Activated naive CD8-positive, alpha-beta T cell (primary cell): Measurements from ENCODE around the gene SLC6A9.

Source experiments
- H3K27ac Mint-ChIP-seq: one replicate; pipeline ENCODE4 v1.8.0; 2021; ENCODE audit warnings: mixed read lengths
- H3K27me3 Mint-ChIP-seq: one replicate; pipeline ENCODE4 v1.8.0; 2021; ENCODE audit warnings: mixed read lengths
- H3K36me3 Mint-ChIP-seq: one replicate; pipeline ENCODE4 v1.8.0; 2021; ENCODE audit warnings: mixed read lengths
- H3K4me1 Mint-ChIP-seq: one replicate; pipeline ENCODE4 v1.8.0; 2021; ENCODE audit warnings: low read depth, mixed read lengths
- H3K4me3 Mint-ChIP-seq: one replicate; pipeline ENCODE4 v1.8.0; 2021; ENCODE audit warnings: mild to moderate bottlenecking, mixed read lengths
- H3K9me3 Mint-ChIP-seq: one replicate; pipeline ENCODE4 v1.8.0; 2021; ENCODE audit warnings: low read depth, mixed read lengths

The SLC6A9 gene

GRCh38 chr1:44037154-44037553 is 5.9 kb upstream of the SLC6A9 start:
- H3K36me3 Mint-ChIP-seq: no peaks in the 10 kb centered on the region
- H3K27ac Mint-ChIP-seq: no peak overlapping the region
- no peak overlapping the region for H3K4me3 Mint-ChIP-seq
- no peaks in the 10 kb centered on the region for H3K4me1 Mint-ChIP-seq
- H3K27me3 Mint-ChIP-seq: no peaks in the 10 kb centered on the region
- no peaks in the 10 kb centered on the region for H3K9me3 Mint-ChIP-seq

DNA sequence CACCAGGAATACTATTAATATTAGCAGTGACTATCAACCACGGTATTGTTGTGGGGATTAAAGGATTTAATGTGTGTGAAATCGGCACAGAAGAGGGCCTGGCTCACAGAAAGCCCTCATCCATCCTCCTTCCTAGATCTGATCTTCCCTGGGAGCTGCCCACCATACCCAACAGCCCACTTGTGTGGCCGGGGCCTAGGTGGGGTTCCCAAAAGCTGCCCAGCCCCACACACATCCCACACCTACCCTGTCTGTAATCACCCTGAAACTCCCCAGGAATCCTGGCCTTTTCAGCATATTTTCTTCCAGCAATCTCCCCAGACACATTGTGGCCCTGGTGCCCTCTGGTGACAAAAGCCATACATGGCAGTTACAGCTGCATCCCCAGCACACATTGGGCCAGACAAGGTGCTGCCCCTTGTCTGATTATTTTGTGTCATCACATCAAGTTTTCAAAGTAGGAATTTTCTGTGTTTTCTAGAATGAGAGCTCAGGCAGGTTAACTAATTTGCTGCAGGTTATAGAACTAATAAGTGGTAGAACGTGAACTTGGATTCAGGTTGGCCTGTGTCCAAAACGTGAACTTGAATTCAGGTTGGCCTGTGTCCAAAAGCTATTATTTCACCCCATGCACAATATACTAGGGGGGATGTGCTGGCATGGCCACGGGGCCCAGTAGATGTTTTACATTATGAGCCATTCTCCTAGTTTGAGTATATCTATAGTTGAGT is 5.3 kb upstream of the SLC6A9 start:
- Mint-ChIP-seq H3K27ac (no peak overlapping the region), H3K27me3 (no peaks in the 10 kb centered on the region), H3K9me3 (no peaks in the 10 kb centered on the region), H3K4me3 (no peak overlapping the region), H3K36me3 (no peaks in the 10 kb centered on the region), H3K4me1 (peaks cover 2% of the 10 kb centered on the region)

DNA sequence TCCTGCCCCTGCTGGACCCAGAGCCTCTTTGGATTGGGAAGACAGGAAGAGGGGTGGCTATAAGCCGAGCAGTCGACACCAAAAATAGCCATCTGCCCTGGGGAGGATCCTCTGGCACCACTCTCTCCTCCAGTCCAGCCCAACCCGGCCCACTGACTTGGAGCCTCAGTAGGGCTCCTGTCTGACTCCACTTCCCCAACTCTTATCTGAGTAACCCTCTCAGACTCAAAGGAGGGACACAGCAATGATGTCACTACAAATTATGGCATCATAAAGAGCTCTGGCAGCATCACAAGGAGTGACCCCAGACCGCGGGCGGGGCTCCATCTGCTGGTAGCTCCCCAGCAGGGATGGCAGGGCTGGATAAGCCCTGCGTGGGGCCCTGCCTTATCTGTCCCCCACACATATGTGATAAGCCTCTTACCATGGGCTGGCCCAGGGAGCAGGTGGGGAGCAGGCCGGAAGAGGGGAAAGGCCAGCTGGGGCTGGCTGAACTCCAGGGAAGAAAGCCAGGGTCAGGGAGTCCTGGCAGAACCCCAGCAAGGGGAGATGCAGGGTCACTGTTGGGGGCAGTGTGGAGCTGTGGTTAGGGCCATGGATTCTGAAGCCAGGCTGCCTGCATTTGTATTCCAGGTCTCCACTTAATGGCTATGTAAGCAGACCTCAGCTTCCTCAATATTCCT is 4.6 kb upstream of the SLC6A9 start:
- H3K27ac Mint-ChIP-seq: no peak overlapping the region
- no peaks in the 10 kb centered on the region for H3K27me3 Mint-ChIP-seq
- no peaks in the 10 kb centered on the region for H3K9me3 Mint-ChIP-seq
- peaks cover 4% of the 10 kb centered on the region for H3K4me1 Mint-ChIP-seq
- H3K36me3 Mint-ChIP-seq: no peaks in the 10 kb centered on the region
- H3K4me3 Mint-ChIP-seq: no peak overlapping the region

DNA sequence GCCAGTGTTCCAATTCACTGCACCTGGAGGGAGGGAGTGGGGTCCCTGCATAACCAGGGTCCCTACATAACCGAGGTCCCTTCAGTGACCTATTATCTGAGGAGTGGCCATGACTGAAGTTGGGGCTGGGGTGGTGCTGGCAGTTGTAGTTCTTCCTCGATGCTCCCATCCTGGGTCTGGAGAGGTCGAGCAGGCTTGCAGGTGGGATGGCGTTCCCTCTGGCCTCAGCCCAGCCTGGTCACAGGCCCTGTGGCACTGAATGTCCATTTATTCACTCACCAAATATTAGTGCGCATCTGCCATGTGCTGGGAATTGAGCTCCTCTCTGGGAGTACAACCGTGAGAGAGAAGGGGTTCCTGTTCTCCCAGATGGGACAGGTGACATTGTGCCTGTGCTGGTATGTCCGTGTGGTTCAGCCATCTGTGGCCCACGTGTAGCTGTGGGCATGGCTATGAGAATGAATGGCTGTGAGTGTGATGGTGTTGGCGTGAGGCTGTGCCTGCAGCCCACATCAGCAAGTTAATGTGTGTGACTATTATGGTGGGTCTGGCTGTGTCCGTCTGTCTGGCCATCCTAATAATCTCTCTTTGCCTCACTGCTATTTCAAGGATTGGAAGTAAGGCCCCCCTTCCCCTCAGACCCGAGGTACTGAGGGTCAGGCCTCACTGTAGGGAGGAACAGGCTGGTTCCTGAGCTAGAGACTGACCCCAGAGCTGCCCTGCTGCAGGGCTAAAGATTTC is 3.9 kb upstream of the SLC6A9 start:
- Mint-ChIP-seq H3K9me3 (no peaks in the 10 kb centered on the region), H3K27ac (no peak overlapping the region), H3K36me3 (no peaks in the 10 kb centered on the region), H3K27me3 (no peaks in the 10 kb centered on the region), H3K4me3 (no peak overlapping the region), H3K4me1 (peaks cover 4% of the 10 kb centered on the region)

GRCh38 chr1:44034423-44034822 is 3.2 kb upstream of the SLC6A9 start:
- H3K36me3 Mint-ChIP-seq: peaks cover 1% of the 10 kb centered on the region
- no peak overlapping the region for H3K27ac Mint-ChIP-seq
- no peak overlapping the region for H3K4me3 Mint-ChIP-seq

DNA sequence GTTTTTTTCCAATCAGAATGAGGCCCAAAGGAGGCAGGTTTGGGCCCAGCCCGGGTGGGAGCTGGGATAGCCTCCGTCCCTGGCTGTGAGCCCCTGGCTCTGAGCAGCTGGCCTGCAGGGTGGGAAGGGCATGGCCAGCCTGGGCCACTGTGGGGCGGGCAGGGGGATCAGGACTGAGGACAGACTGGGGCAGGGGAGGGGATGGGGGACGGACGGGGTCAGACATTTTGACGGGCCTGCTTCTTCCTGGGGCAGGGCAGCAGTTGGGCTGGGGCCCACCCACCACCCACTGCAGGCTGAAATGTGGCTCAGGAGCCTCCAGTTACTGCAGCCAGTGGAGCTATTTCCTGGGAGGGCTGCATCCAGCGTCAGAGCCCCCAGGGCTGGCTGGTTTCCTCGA is 2.5 kb upstream of the SLC6A9 start:
- peaks cover 2% of the 10 kb centered on the region for H3K36me3 Mint-ChIP-seq
- H3K4me3 Mint-ChIP-seq: no peak overlapping the region
- peaks cover 15% of the 10 kb centered on the region for H3K4me1 Mint-ChIP-seq
- no peaks in the 10 kb centered on the region for H3K9me3 Mint-ChIP-seq
- H3K27me3 Mint-ChIP-seq: no peaks in the 10 kb centered on the region
- no peak overlapping the region for H3K27ac Mint-ChIP-seq

More at GRCh38 chr1:44034423-44034822, 3.2 kb upstream of the SLC6A9 start:
- Mint-ChIP-seq H3K27me3 (no peaks in the 10 kb centered on the region), H3K9me3 (no peaks in the 10 kb centered on the region), H3K4me1 (peaks cover 8% of the 10 kb centered on the region)

- H3K27me3 Mint-ChIP-seq: no peaks in the 10 kb centered on the region
- H3K36me3 Mint-ChIP-seq: peaks cover 2% of the 10 kb centered on the region
- H3K9me3 Mint-ChIP-seq: no peaks in the 10 kb centered on the region
- no peak overlapping the region for H3K4me3 Mint-ChIP-seq
- H3K27ac Mint-ChIP-seq: no peak overlapping the region
- H3K4me1 Mint-ChIP-seq: peaks cover 19% of the 10 kb centered on the region
These were observed 1.8 kb upstream of the SLC6A9 start for GRCh38 chr1:44033041-44033575.

- Mint-ChIP-seq H3K27me3 (no peaks in the 10 kb centered on the region), H3K27ac (peak overlapping the region; percentile 46), H3K36me3 (peaks cover 2% of the 10 kb centered on the region), H3K4me1 (peaks cover 21% of the 10 kb centered on the region), H3K4me3 (peak overlapping the region; percentile 89), H3K9me3 (no peaks in the 10 kb centered on the region)
These were observed 1.0 kb upstream of the SLC6A9 start for GRCh38 chr1:44032170-44032790.

GRCh38 chr1:44030605-44031251 is 534 bp downstream of the SLC6A9 start:
- H3K27ac Mint-ChIP-seq: peak overlapping the region; percentile 90
- H3K27me3 Mint-ChIP-seq: no peaks in the 10 kb centered on the region
- peaks cover 21% of the 10 kb centered on the region for H3K4me1 Mint-ChIP-seq
- peak overlapping the region; percentile 89 for H3K4me3 Mint-ChIP-seq
- H3K9me3 Mint-ChIP-seq: no peaks in the 10 kb centered on the region
- peaks cover 2% of the 10 kb centered on the region for H3K36me3 Mint-ChIP-seq

GRCh38 chr1:44029911-44030604 is 1.2 kb downstream of the SLC6A9 start:
- Mint-ChIP-seq H3K4me3 (peak overlapping the region; percentile 92), H3K27ac (peak overlapping the region; percentile 94), H3K9me3 (no peaks in the 10 kb centered on the region), H3K4me1 (peaks cover 21% of the 10 kb centered on the region), H3K36me3 (peaks cover 2% of the 10 kb centered on the region), H3K27me3 (no peaks in the 10 kb centered on the region)

DNA sequence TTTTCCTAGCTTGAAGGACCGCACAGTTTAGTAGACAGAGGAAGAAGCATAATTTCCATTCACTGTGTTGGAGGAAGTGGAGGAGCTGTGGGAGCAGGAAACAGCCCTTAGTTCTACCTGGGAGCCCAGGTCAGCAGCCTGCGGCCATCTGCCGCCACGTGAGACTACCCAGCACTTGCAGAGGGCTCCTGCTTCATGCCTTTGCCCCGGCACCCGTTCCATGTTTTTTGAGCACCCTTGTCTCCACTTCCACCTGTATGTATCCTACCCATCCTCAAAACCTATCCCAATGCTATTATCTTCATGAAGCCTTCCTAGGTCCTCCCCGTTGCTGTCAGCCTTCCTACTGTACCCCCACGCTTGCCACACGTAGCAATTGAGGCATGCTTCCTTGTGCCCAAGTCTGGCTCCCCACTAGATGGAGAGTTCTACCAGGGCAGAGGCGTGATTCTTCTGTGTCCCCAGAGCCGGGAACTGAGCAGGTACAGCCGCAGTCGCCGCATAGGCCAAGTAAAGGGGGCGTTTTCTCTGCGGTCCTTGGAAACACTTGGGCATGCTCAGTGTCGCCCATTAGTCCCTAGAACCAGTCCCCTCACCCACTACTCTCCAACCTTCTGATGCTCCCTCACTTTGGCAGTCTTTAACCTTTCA is 1.9 kb downstream of the SLC6A9 start:
- Mint-ChIP-seq H3K27me3 (no peaks in the 10 kb centered on the region), H3K4me1 (peaks cover 21% of the 10 kb centered on the region), H3K27ac (peak overlapping the region; percentile 94), H3K36me3 (peaks cover 2% of the 10 kb centered on the region), H3K9me3 (no peaks in the 10 kb centered on the region), H3K4me3 (peak overlapping the region; percentile 92)

DNA sequence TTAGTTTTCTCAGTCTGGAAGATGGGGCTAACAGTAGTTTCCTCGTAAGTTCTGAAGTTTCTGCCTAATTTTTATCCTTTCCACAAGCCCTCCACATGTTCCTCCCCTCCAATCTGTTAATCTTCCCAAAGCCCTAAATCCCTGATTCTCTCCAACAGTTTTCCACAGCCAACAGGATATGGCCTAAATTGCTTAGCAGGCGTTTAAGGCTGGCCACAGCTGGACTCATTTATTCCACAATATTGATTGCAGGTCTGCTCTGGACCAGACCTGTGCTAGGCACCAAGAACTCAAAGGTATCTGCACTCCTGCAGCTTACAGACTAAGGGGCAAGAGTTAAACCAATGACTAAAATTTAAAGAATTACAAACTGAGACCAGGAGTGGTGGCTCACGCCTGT is 3.9 kb downstream of the SLC6A9 start:
- Mint-ChIP-seq H3K9me3 (no peaks in the 10 kb centered on the region), H3K27ac (no peak overlapping the region), H3K4me1 (peaks cover 21% of the 10 kb centered on the region)

DNA sequence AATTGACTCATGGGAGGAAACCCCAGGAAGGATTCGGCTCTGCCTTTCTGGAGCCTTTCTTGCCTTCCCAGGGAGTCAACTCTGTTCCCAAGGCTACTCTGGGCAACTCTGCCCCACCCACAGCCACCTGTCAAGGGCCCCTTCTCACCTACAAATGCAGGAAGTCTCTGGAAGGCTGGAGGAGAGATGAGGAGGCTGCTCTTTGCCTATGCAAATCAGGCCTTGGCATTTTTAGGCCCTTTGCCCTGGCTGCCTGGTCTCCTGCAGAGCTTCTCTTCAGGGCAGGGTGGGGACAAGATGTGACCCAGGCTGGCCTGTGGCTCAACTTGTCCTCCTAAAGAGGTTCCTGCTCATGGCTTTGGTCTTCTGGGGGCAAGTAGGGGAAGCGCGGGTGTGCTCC is 5.4 kb downstream of the SLC6A9 start:
- no peaks in the 10 kb centered on the region for H3K27me3 Mint-ChIP-seq
- peaks cover 2% of the 10 kb centered on the region for H3K36me3 Mint-ChIP-seq
- no peak overlapping the region for H3K4me3 Mint-ChIP-seq
- H3K27ac Mint-ChIP-seq: no peak overlapping the region
- H3K4me1 Mint-ChIP-seq: peaks cover 17% of the 10 kb centered on the region
- H3K9me3 Mint-ChIP-seq: no peaks in the 10 kb centered on the region

More for the DNA sequence above, 3.9 kb downstream of the SLC6A9 start:
- no peak overlapping the region for H3K4me3 Mint-ChIP-seq
- no peaks in the 10 kb centered on the region for H3K27me3 Mint-ChIP-seq
- H3K36me3 Mint-ChIP-seq: peaks cover 2% of the 10 kb centered on the region
